Breast epithelium (tissue), 3 donors: ENCODE results near the gene TK1.

Source experiments
- POLR2A ChIP-seq: fragments of 450-650 bp; IDR thresholded peaks from one replicate; pipeline ENCODE4 v1.6.1; 2016; ENCODE audit warnings: antibody characterized with exemption, mild to moderate bottlenecking, moderate library complexity
- TF ChIP-seq, protein P1 (sequence below), 3 donors: fragments of 450-650 bp; IDR thresholded peaks; one replicate each; pipeline ENCODE4 v1.5.1; 2016 to 2017; ENCODE audit warnings: antibody characterized with exemption in 3 of 3, mild to moderate bottlenecking in 3 of 3, moderate library complexity in 3 of 3

DNA sequence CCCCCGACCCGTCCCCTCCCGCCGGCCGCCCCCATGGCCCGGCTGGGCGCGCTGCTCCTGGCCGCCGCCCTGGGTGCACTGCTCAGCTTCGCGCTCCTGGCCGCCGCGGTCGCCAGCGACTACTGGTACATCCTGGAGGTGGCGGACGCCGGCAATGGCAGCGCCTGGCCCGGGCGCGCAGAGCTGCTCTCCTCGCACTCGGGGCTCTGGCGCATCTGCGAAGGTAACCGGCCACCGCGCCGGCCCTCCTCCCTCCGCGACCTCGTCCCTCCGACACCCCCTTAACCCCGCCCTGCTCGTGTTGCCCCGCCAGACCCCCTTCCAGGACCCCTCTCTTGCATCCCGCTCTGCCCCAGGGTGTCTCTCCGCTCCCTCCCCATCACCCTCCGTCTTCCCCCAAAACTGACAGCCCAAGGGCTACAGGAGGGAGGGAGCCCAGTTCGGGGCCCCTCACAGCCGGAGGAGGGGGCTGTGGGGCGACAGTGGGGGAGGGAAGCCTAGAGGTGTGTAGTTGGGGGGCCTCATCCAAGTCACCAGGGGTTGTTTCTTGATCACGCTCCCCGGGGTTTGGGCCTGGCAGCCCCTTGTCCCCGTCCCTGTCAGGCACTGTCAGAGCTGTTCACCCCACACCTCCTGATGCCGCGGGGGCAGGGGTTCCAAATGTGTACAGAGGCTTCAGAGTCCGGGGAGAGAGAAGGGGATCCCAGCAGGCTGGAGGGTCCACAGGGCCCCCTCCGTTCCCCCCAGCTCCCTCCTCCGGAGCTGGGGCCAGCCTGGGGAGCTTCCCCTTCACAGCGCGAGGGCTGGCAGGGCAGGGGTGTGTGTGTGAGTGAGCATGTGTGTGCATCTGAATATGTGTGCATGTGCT, 45.4 kb upstream of the TK1 start:
- TF ChIP-seq, protein P1, sequence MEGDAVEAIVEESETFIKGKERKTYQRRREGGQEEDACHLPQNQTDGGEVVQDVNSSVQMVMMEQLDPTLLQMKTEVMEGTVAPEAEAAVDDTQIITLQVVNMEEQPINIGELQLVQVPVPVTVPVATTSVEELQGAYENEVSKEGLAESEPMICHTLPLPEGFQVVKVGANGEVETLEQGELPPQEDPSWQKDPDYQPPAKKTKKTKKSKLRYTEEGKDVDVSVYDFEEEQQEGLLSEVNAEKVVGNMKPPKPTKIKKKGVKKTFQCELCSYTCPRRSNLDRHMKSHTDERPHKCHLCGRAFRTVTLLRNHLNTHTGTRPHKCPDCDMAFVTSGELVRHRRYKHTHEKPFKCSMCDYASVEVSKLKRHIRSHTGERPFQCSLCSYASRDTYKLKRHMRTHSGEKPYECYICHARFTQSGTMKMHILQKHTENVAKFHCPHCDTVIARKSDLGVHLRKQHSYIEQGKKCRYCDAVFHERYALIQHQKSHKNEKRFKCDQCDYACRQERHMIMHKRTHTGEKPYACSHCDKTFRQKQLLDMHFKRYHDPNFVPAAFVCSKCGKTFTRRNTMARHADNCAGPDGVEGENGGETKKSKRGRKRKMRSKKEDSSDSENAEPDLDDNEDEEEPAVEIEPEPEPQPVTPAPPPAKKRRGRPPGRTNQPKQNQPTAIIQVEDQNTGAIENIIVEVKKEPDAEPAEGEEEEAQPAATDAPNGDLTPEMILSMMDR (IDR thresholded peaks at IDR 0.05) = no peak
- TF ChIP-seq POLR2A = no peak
